ENCODE measurements around the gene TUSC2.

The TUSC2 gene

DNA sequence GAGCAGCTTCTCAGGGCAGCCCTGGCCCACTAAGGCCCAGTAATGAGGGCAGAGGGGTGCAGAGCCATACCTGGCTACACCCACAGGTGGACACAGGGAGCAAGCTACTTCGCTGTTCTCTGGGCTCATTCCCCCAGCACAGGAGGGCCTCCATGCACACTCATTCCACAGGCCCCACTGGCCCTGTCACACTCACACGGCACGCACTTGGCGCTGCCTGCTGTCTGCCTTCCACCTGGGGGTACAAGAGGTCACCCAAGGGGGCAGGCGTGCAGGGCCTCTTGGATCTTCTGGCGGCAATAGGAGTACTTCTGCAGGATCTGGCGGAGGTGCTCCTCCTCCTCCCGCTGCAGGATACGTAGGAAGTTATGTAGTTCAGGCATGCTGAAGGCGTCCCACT, 2.3 kb upstream of the TUSC2 start:
- peaks cover 9% of the 10 kb centered on the region for H3F3A ChIP-seq (ENCODE audit: low read depth)
- H3K9me3 ChIP-seq (ENCODE audit: insufficient read depth, low read depth, low read length), result no peaks in the 10 kb centered on the region
- no peak overlapping the region for H3K4me2 ChIP-seq (ENCODE audit: low read depth, low read length, poor library complexity, severe bottlenecking)
- H3K4me3 ChIP-seq (ENCODE audit: low read length, poor library complexity, severe bottlenecking), result no peak overlapping the region
- no peak overlapping the region for H2AFZ ChIP-seq (ENCODE audit: low read length)
- peaks cover 25% of the 10 kb centered on the region for H3K4me1 ChIP-seq (ENCODE audit: insufficient read depth, low read length, poor library complexity, severe bottlenecking)
- TF ChIP-seq CTCF (conservative IDR thresholded peaks at IDR 0.05; ENCODE audit: low read length) (no peak), EZH2phosphoT487 (IDR thresholded peaks at IDR 0.05; ENCODE audit: borderline replicate concordance) (no peak)
- H3K9me2 ChIP-seq (replicated peaks; ENCODE audit: low read depth, low read length), result no peaks in the 10 kb centered on the region
- peaks cover 46% of the 10 kb centered on the region for H3K36me3 ChIP-seq (ENCODE audit: insufficient read depth, low read length)
- H4K20me1 ChIP-seq (ENCODE audit: insufficient read depth, low read length, poor library complexity, severe bottlenecking), result peaks cover 72% of the 10 kb centered on the region
- H3K27me3 ChIP-seq (ENCODE audit: insufficient read depth, low read length, poor library complexity, severe bottlenecking), result no peaks in the 10 kb centered on the region
- H3K9ac ChIP-seq (ENCODE audit: low read depth, low read length, poor library complexity, severe bottlenecking), result no peak overlapping the region
- H3K79me2 ChIP-seq (ENCODE audit: insufficient read depth, low read length), result peaks cover 73% of the 10 kb centered on the region

- Histone ChIP-seq H3K4me1 (ENCODE audit: insufficient read depth, low read length, poor library complexity, severe bottlenecking) (peaks cover 15% of the 10 kb centered on the region), H3K9me3 (ENCODE audit: insufficient read depth, low read depth, low read length) (no peaks in the 10 kb centered on the region), H3K36me3 (ENCODE audit: insufficient read depth, low read length) (peaks cover 30% of the 10 kb centered on the region), H3K9ac (ENCODE audit: low read depth, low read length, poor library complexity, severe bottlenecking) (peak overlapping the region; percentile 82), H3K27me3 (ENCODE audit: insufficient read depth, low read length, poor library complexity, severe bottlenecking) (no peaks in the 10 kb centered on the region), H3K79me2 (ENCODE audit: insufficient read depth, low read length) (peaks cover 41% of the 10 kb centered on the region), H2AFZ (ENCODE audit: low read length) (no peak overlapping the region), H3K4me2 (ENCODE audit: low read depth, low read length, poor library complexity, severe bottlenecking) (peak overlapping the region; percentile 95), H4K20me1 (ENCODE audit: insufficient read depth, low read length, poor library complexity, severe bottlenecking) (peaks cover 41% of the 10 kb centered on the region), H3F3A (ENCODE audit: low read depth) (peaks cover 9% of the 10 kb centered on the region), H3K9me2 (replicated peaks; ENCODE audit: low read depth, low read length) (no peaks in the 10 kb centered on the region), H3K4me3 (ENCODE audit: low read length, poor library complexity, severe bottlenecking) (peak overlapping the region; percentile 94)
- no peak for TF ChIP-seq CTCF (conservative IDR thresholded peaks at IDR 0.05; ENCODE audit: low read length)
- no peak for TF ChIP-seq EZH2phosphoT487 (IDR thresholded peaks at IDR 0.05; ENCODE audit: borderline replicate concordance)
These were observed 894 bp downstream of the TUSC2 start for GRCh38 chr3:50327129-50327528.

- Histone ChIP-seq H2AFZ (ENCODE audit: low read length) (no peak overlapping the region), H3K4me3 (ENCODE audit: low read length, poor library complexity, severe bottlenecking) (no peak overlapping the region), H3K4me1 (ENCODE audit: insufficient read depth, low read length, poor library complexity, severe bottlenecking) (peaks cover 15% of the 10 kb centered on the region), H3K36me3 (ENCODE audit: insufficient read depth, low read length) (peaks cover 20% of the 10 kb centered on the region), H3K27me3 (ENCODE audit: insufficient read depth, low read length, poor library complexity, severe bottlenecking) (no peaks in the 10 kb centered on the region), H3F3A (ENCODE audit: low read depth) (peaks cover 9% of the 10 kb centered on the region), H3K9me3 (ENCODE audit: insufficient read depth, low read depth, low read length) (no peaks in the 10 kb centered on the region), H3K4me2 (ENCODE audit: low read depth, low read length, poor library complexity, severe bottlenecking) (peak overlapping the region; percentile 95), H3K9me2 (replicated peaks; ENCODE audit: low read depth, low read length) (no peaks in the 10 kb centered on the region), H3K79me2 (ENCODE audit: insufficient read depth, low read length) (peaks cover 31% of the 10 kb centered on the region), H3K9ac (ENCODE audit: low read depth, low read length, poor library complexity, severe bottlenecking) (peak overlapping the region; percentile 82), H4K20me1 (ENCODE audit: insufficient read depth, low read length, poor library complexity, severe bottlenecking) (peaks cover 31% of the 10 kb centered on the region)
- TF ChIP-seq EZH2phosphoT487 (IDR thresholded peaks at IDR 0.05; ENCODE audit: borderline replicate concordance) (no peak), CTCF (conservative IDR thresholded peaks at IDR 0.05; ENCODE audit: low read length) (no peak)
These were observed 1.9 kb downstream of the TUSC2 start for GRCh38 chr3:50326182-50326541.
